GM23338 (cell line): ENCODE measurements around the gene GBE1. TPM values are rescaled to one million over a fixed set of nuclear protein-coding genes. Genes with fewer than 3 reads are reported as not detected.

Source experiments
- ATAC-seq: fragments of 200-7000 bp; cut with Tn5 transposase; 3 replicates; pipeline ENCODE4 v1.9.1; 2020
- DNase-seq: peaks from one replicate; pipeline ENCODE4 v3.0.0-alpha.2; 2015; ENCODE audit warnings: low spot score
- H2AFZ ChIP-seq: fragments of 200-600 bp; sonication (generic); 2 replicates; pipeline ENCODE4 v1.8.0; 2016; ENCODE audit warnings: antibody characterized with exemption, mild to moderate bottlenecking, moderate library complexity
- H3F3A ChIP-seq: fragments of 200-600 bp; sonication (generic); replicated peaks from 2 replicates; pipeline ENCODE4 v1.8.0; 2017; ENCODE audit warnings: antibody characterized with exemption, mixed run types, low read depth
- H3K27ac ChIP-seq: fragments of 200-600 bp; sonication (generic); 2 replicates; pipeline ENCODE4 v1.6.1; 2016; ENCODE audit warnings: low read depth
- H3K27me3 ChIP-seq: fragments of 200-600 bp; sonication (generic); 2 replicates; pipeline ENCODE4 v1.8.0; 2016; ENCODE audit warnings: mild to moderate bottlenecking, mixed run types, moderate library complexity; ENCODE audit not compliant: insufficient read depth
- H3K36me3 ChIP-seq: fragments of 200-600 bp; sonication (generic); 2 replicates; pipeline ENCODE4 v1.8.0; 2016; ENCODE audit warnings: mild to moderate bottlenecking; ENCODE audit not compliant: insufficient read depth
- H3K4me1 ChIP-seq: fragments of 200-600 bp; sonication (generic); 2 replicates; pipeline ENCODE4 v1.8.0; 2016; ENCODE audit warnings: mild to moderate bottlenecking, moderate library complexity; ENCODE audit not compliant: insufficient read depth
- H3K4me2 ChIP-seq: fragments of 200-600 bp; sonication (generic); 2 replicates; pipeline ENCODE4 v1.7.1; 2017; ENCODE audit warnings: mixed run types
- H3K4me3 ChIP-seq: fragments of 200-600 bp; sonication (generic); 2 replicates; pipeline ENCODE4 v1.6.1; 2016; ENCODE audit warnings: mixed run types
- H3K79me2 ChIP-seq: fragments of 200-600 bp; sonication (generic); replicated peaks from 2 replicates; pipeline ENCODE4 v1.8.0; 2017; ENCODE audit warnings: mild to moderate bottlenecking; ENCODE audit not compliant: insufficient read depth
- H3K9me2 ChIP-seq: fragments of 200-600 bp; sonication (generic); 2 replicates; pipeline ENCODE4 v1.8.0; 2017; ENCODE audit not compliant: insufficient read depth
- H4K20me1 ChIP-seq: fragments of 200-600 bp; sonication (generic); replicated peaks from 2 replicates; pipeline ENCODE4 v1.8.0; 2017; ENCODE audit warnings: mild to moderate bottlenecking; ENCODE audit not compliant: insufficient read depth
- H3K27ac Mint-ChIP-seq: 2 replicates; pipeline ENCODE4 v1.8.0; 2020; ENCODE audit warnings: inconsistent platforms, mild to moderate bottlenecking, moderate library complexity, mixed read lengths
- H3K27me3 Mint-ChIP-seq: 3 replicates; pipeline ENCODE4 v1.8.0; 2022; ENCODE audit warnings: low read depth, mild to moderate bottlenecking, moderate library complexity, mixed read lengths, inconsistent platforms; ENCODE audit not compliant: insufficient read depth, poor library complexity
- H3K36me3 Mint-ChIP-seq: 3 replicates; pipeline ENCODE4 v1.8.0; 2021; ENCODE audit warnings: low read depth, mild to moderate bottlenecking, inconsistent platforms, moderate library complexity, mixed read lengths
- H3K4me1 Mint-ChIP-seq: 3 replicates; pipeline ENCODE4 v1.8.0; 2020; ENCODE audit warnings: mild to moderate bottlenecking, inconsistent platforms, mixed read lengths
- H3K4me3 Mint-ChIP-seq: 3 replicates; pipeline ENCODE4 v1.8.0; 2021; ENCODE audit warnings: moderate library complexity, mild to moderate bottlenecking, inconsistent platforms, mixed read lengths
- H3K9me3 Mint-ChIP-seq: 3 replicates; pipeline ENCODE4 v1.8.0; 2020; ENCODE audit warnings: moderate library complexity, mild to moderate bottlenecking, inconsistent platforms, mixed read lengths
- EZH2phosphoT487 ChIP-seq: fragments of 200-600 bp; sonication (generic); IDR thresholded peaks from one replicate; pipeline ENCODE4 v1.8.1; 2018; ENCODE audit warnings: antibody characterized with exemption; ENCODE audit not compliant: unreplicated experiment
- JUNB ChIP-seq: IDR thresholded peaks from one replicate; pipeline ENCODE4 v1.6.1; 2016; ENCODE audit warnings: antibody characterized with exemption; ENCODE audit not compliant: unreplicated experiment
- NANOG ChIP-seq: IDR thresholded peaks from 2 replicates; pipeline ENCODE4 v1.6.1; 2016; ENCODE audit warnings: antibody characterized with exemption, borderline replicate concordance
- POLR2AphosphoS5 ChIP-seq: IDR thresholded peaks from 2 replicates; pipeline ENCODE4 v1.6.1; 2016; ENCODE audit warnings: antibody characterized with exemption, low read depth
- ZNF114 ChIP-seq: fragments of 250-450 bp; sonication (Bioruptor Pico); IDR thresholded peaks from 2 replicates; pipeline ENCODE4 v1.5.0; 2020; ENCODE audit warnings: mild to moderate bottlenecking, moderate library complexity
- ZNF331 ChIP-seq: fragments of 250-450 bp; sonication (Bioruptor Pico); IDR thresholded peaks from 2 replicates; pipeline ENCODE4 v1.5.0; 2020; ENCODE audit warnings: low read depth, mild to moderate bottlenecking, moderate library complexity
- ZNF462 ChIP-seq: fragments of 250-450 bp; sonication (Bioruptor Pico); IDR thresholded peaks from 2 replicates; pipeline ENCODE4 v1.5.0; 2020; ENCODE audit warnings: mild to moderate bottlenecking, moderate library complexity
- polyA plus RNA-seq: library from polyadenylated mRNA; unstranded; fragments of >200 nt; fragmentation: Nextera tagmentation; extraction: Ambion mirVana; gene quantifications from 2 replicates; pipeline ENCODE4 v1.2.1, GENCODE V29; 2016
- total RNA-seq: library from RNA; depleted of rRNA; stranded (reverse); fragments of >200 nt; shearing (Covaris generic); gene quantifications from 2 replicates; pipeline ENCODE4 v1.2.3, GENCODE V29; 2014
- TF ChIP-seq, protein P1 (sequence below): IDR thresholded peaks from 2 replicates; pipeline ENCODE4 v1.6.1; 2016; ENCODE audit warnings: antibody characterized with exemption
- TF ChIP-seq, protein P2 (sequence below): IDR thresholded peaks from one replicate; pipeline ENCODE4 v1.6.1; 2018; ENCODE audit warnings: antibody characterized with exemption; ENCODE audit not compliant: unreplicated experiment
- TF ChIP-seq, protein P3 (sequence below), 2 experiments: fragments of 200-600 bp in 1 of 2; sonication (generic) in 1 of 2; conservative IDR thresholded peaks; 2 replicates each; pipeline versions ENCODE4 v1.5.1 to v1.6.1; 2016 to 2017; ENCODE audit warnings: antibody characterized with exemption in 2 of 2, low read depth in 2 of 2, mild to moderate bottlenecking in 2 of 2, moderate library complexity in 1 of 2

Gene GBE1
- total and polyA plus RNA-seq, 2 experiments from 2014 or later = 6.4 to 12.2 TPM

DNA sequence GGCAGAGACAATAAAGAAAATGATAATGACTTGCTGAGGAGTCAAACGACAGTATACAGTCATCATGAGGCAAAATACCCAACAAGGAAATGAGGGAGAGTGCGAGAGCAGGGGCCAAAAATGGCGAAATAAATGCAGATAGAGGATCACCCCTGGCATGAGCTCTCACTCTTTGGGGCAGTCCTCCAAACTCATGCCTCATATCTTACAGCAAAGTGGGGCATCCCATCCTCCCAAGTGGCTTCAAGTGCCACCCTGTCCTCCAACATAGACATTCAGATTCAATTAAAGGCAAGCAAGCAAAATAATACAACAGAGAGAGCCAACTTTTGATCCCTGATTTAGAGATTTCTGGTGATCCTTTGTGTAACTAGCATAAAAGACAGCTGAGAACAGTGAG is 278.4 kb downstream of the GBE1 start:
- DNase-seq = no peak
- no peaks in the 10 kb centered on the region for H3K4me1 ChIP-seq
- H3K9me2 ChIP-seq = 0 out of 2 replicates have a peak, but pooled peaks cover under 1% of the 10 kb centered on the region
- Mint-ChIP-seq H3K4me3 (no peak overlapping the region), H3K9me3 (no peaks in the 10 kb centered on the region), H3K36me3 (no peaks in the 10 kb centered on the region), H3K4me1 (no peaks in the 10 kb centered on the region; the same call in 2 of the 3 replicates), H3K27ac (no peak overlapping the region), H3K27me3 (no peaks in the 10 kb centered on the region)
- H2AFZ ChIP-seq = 0 out of 2 replicates have a peak overlapping the region, but pooled peaks have one; percentile 45
- no peak for TF ChIP-seq ZNF331 (CRISPR knock-in tag)
- no peaks in the 10 kb centered on the region for H3F3A ChIP-seq
- H3K27ac ChIP-seq = no peak overlapping the region
- H3K4me2 ChIP-seq = no peak overlapping the region
- no peaks in the 10 kb centered on the region for H3K79me2 ChIP-seq
- H3K27me3 ChIP-seq = no peaks in the 10 kb centered on the region
- no peaks in the 10 kb centered on the region for H4K20me1 ChIP-seq
- no peak for ATAC-seq
- H3K4me3 ChIP-seq = no peak overlapping the region
- H3K36me3 ChIP-seq = no peaks in the 10 kb centered on the region

- TF ChIP-seq ZNF114 (no peak), EZH2phosphoT487 (no peak), JUNB (no peak), ZNF462 (CRISPR knock-in tag) (no peak), POLR2AphosphoS5 (no peak), NANOG (no peak)
- TF ChIP-seq, protein P1, sequence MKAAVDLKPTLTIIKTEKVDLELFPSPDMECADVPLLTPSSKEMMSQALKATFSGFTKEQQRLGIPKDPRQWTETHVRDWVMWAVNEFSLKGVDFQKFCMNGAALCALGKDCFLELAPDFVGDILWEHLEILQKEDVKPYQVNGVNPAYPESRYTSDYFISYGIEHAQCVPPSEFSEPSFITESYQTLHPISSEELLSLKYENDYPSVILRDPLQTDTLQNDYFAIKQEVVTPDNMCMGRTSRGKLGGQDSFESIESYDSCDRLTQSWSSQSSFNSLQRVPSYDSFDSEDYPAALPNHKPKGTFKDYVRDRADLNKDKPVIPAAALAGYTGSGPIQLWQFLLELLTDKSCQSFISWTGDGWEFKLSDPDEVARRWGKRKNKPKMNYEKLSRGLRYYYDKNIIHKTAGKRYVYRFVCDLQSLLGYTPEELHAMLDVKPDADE = no peak
- TF ChIP-seq, protein P2, sequence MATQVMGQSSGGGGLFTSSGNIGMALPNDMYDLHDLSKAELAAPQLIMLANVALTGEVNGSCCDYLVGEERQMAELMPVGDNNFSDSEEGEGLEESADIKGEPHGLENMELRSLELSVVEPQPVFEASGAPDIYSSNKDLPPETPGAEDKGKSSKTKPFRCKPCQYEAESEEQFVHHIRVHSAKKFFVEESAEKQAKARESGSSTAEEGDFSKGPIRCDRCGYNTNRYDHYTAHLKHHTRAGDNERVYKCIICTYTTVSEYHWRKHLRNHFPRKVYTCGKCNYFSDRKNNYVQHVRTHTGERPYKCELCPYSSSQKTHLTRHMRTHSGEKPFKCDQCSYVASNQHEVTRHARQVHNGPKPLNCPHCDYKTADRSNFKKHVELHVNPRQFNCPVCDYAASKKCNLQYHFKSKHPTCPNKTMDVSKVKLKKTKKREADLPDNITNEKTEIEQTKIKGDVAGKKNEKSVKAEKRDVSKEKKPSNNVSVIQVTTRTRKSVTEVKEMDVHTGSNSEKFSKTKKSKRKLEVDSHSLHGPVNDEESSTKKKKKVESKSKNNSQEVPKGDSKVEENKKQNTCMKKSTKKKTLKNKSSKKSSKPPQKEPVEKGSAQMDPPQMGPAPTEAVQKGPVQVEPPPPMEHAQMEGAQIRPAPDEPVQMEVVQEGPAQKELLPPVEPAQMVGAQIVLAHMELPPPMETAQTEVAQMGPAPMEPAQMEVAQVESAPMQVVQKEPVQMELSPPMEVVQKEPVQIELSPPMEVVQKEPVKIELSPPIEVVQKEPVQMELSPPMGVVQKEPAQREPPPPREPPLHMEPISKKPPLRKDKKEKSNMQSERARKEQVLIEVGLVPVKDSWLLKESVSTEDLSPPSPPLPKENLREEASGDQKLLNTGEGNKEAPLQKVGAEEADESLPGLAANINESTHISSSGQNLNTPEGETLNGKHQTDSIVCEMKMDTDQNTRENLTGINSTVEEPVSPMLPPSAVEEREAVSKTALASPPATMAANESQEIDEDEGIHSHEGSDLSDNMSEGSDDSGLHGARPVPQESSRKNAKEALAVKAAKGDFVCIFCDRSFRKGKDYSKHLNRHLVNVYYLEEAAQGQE = no peak
- TF ChIP-seq, protein P3, sequence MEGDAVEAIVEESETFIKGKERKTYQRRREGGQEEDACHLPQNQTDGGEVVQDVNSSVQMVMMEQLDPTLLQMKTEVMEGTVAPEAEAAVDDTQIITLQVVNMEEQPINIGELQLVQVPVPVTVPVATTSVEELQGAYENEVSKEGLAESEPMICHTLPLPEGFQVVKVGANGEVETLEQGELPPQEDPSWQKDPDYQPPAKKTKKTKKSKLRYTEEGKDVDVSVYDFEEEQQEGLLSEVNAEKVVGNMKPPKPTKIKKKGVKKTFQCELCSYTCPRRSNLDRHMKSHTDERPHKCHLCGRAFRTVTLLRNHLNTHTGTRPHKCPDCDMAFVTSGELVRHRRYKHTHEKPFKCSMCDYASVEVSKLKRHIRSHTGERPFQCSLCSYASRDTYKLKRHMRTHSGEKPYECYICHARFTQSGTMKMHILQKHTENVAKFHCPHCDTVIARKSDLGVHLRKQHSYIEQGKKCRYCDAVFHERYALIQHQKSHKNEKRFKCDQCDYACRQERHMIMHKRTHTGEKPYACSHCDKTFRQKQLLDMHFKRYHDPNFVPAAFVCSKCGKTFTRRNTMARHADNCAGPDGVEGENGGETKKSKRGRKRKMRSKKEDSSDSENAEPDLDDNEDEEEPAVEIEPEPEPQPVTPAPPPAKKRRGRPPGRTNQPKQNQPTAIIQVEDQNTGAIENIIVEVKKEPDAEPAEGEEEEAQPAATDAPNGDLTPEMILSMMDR (conservative IDR thresholded peaks at IDR 0.05; ENCODE audit: low read depth in 2 of 2) = no peak
- Histone ChIP-seq H3K79me2 (no peaks in the 10 kb centered on the region), H3K36me3 (no peaks in the 10 kb centered on the region), H3K4me1 (peaks cover 4% of the 10 kb centered on the region; the same call in 1 of the 2 replicates), H3K27me3 (no peaks in the 10 kb centered on the region), H3F3A (no peaks in the 10 kb centered on the region), H3K27ac (no peak overlapping the region), H3K9me2 (0 out of 2 replicates have a peak, but pooled peaks cover 8% of the 10 kb centered on the region), H4K20me1 (no peaks in the 10 kb centered on the region), H3K4me2 (no peak overlapping the region), H2AFZ (no peak overlapping the region), H3K4me3 (no peak overlapping the region)
- ATAC-seq (no peak), DNase-seq (no peak)
- Mint-ChIP-seq H3K36me3 (no peaks in the 10 kb centered on the region), H3K9me3 (no peaks in the 10 kb centered on the region), H3K27me3 (no peaks in the 10 kb centered on the region), H3K27ac (no peak overlapping the region), H3K4me3 (no peak overlapping the region), H3K4me1 (peaks cover 4% of the 10 kb centered on the region; the same call in 2 of the 3 replicates)
Measured at GRCh38 chr3:81477740-81478139, 283.7 kb downstream of the GBE1 start.
